AML-193 (cell line): ENCODE results near the gene MAP1A.

Source experiments
- DNase-seq, 2 experiments: peaks; one replicate each; lab custom pipeline; 2025; lab: John Stamatoyannopoulos, UW

The MAP1A gene

GRCh38 chr15:43517354-43518196 lies at the start of gene MAP1A:
Gene MAP1A, plus strand, starts transcription at chr15:43517608. Its CDS starts 3,866 bp downstream, at chr15:43521474.
- no peak for DNase-seq

GRCh38 chr15:43469867-43470266 lies 47.5 kb upstream of the MAP1A start:
- DNase-seq, result no peak

- DNase-seq, result no peak
Observed at GRCh38 chr15:43471975-43472374, 45.4 kb upstream of the MAP1A start.

GRCh38 chr15:43473885-43474284 lies 43.5 kb upstream of the MAP1A start:
- DNase-seq, result no peak

- peak; percentile 8 to 26 for DNase-seq
Observed at GRCh38 chr15:43483297-43484128, 33.9 kb upstream of the MAP1A start.

- DNase-seq, result no peak
Observed at GRCh38 chr15:43484455-43484854, 33.0 kb upstream of the MAP1A start.

- no peak for DNase-seq
Observed at GRCh38 chr15:43487271-43487895, 30.0 kb upstream of the MAP1A start.

GRCh38 chr15:43488790-43489189 lies 28.6 kb upstream of the MAP1A start:
- DNase-seq, result no peak

- DNase-seq, result peak in 1 of 2 experiments; percentile 23
Observed at GRCh38 chr15:43489191-43489590, 28.2 kb upstream of the MAP1A start.

GRCh38 chr15:43492266-43492665 lies 25.1 kb upstream of the MAP1A start:
- no peak for DNase-seq

GRCh38 chr15:43492673-43493601 lies 24.5 kb upstream of the MAP1A start, which contains the start of gene TP53BP1:
Gene TP53BP1, minus strand, starts transcription at chr15:43493156. Its CDS starts 113 bp downstream, at chr15:43493043.
- peak; percentile 90 to 92 for DNase-seq

GRCh38 chr15:43493703-43494472 lies 23.5 kb upstream of the MAP1A start:
- no peak for DNase-seq

GRCh38 chr15:43498990-43499389 lies 18.4 kb upstream of the MAP1A start:
- no peak for DNase-seq

- DNase-seq, result no peak
Observed at GRCh38 chr15:43499635-43500034, 17.8 kb upstream of the MAP1A start.

- no peak for DNase-seq
Observed at GRCh38 chr15:43505738-43506137, 11.7 kb upstream of the MAP1A start.

GRCh38 chr15:43508421-43508820 lies 9.0 kb upstream of the MAP1A start:
- DNase-seq, result no peak

- no peak for DNase-seq
Observed at GRCh38 chr15:43508991-43509659, 8.3 kb upstream of the MAP1A start.

GRCh38 chr15:43509660-43510199 lies 7.7 kb upstream of the MAP1A start:
- DNase-seq, result no peak

GRCh38 chr15:43510200-43511011 lies 7.0 kb upstream of the MAP1A start:
- peak; percentile 96 to 98 for DNase-seq
